ENCODE results near the gene CCDC33. TPM values are rescaled to one million over a fixed set of nuclear protein-coding genes. Genes with fewer than 3 reads are reported as not detected.

The CCDC33 gene
- total and polyA plus RNA-seq, 2 experiments from 2014 or later: 2.6 to 2.8 TPM

DNA sequence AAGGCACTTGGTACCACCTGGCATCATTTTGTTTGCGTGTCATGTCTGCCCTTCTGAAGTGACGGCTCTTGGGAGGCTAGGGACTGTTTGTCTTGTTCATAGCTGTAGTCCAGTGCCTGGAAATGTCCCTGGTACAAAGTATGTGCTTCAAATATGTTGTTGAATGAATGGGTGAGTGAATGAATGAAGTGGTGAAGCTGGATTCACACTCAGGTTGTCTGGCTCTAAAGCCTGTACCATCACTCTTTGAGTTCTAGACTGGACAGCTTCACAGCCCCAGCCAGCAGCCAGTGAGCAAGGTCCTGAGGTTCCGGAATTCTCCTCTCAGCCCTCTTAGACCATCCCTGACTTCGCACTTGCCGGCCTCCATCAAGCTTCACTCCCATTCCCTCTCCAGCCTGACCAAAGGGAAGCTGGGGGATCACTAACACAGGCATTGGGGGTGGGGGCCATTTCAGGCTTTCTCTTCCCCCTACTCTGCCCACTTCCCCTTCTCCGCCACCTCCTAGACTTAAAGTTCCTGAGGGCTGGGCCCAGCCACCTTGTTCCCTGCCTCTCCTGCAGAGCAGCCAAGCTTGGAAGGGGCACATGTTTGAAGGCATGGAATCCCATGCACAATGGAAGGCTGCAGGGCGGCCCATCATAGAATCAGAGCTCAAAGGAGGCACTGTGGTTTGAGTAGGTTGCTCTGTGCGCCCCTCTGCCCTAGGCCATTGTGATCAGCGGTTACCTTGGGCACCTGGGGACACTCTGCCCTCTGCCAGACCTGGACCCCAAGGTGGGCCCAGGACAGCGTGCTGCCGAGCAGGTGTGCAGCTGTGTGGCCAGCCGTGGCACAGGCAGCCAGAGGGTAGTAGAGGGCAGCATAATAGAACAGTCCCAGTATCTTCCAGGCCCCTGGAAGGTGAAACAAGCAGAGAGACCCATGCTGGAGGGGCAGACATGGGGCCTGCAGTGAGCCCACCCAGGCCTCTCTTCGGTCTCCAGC lies 41.3 kb upstream of the CCDC33 start:
- no peak overlapping the region for H3K4me3 ChIP-seq
- H3K27ac ChIP-seq (ENCODE audit: low read depth): no peak overlapping the region
- no peak overlapping the region for H3K27ac Mint-ChIP-seq

More for the DNA sequence above, 41.3 kb upstream of the CCDC33 start:
- Histone ChIP-seq H3K27me3 (ENCODE audit: insufficient read depth) (no peaks in the 10 kb centered on the region), H3K9me2 (ENCODE audit: insufficient read depth) (no peaks in the 10 kb centered on the region), H3K4me2 (no peak overlapping the region), H4K20me1 (replicated peaks; ENCODE audit: insufficient read depth) (no peaks in the 10 kb centered on the region), H2AFZ (no peak overlapping the region), H3K79me2 (replicated peaks; ENCODE audit: insufficient read depth) (no peaks in the 10 kb centered on the region), H3K4me1 (ENCODE audit: insufficient read depth) (no peaks in the 10 kb centered on the region), H3K36me3 (ENCODE audit: insufficient read depth) (no peaks in the 10 kb centered on the region; the same call in 1 of the 2 replicates), H3F3A (replicated peaks; ENCODE audit: low read depth) (no peaks in the 10 kb centered on the region)
- Mint-ChIP-seq H3K4me3 (no peak overlapping the region), H3K4me1 (peaks cover 8% of the 10 kb centered on the region), H3K36me3 (ENCODE audit: low read depth) (no peaks in the 10 kb centered on the region; the same call in 2 of the 3 replicates), H3K27me3 (ENCODE audit: insufficient read depth, low read depth, poor library complexity) (peaks cover 16% of the 10 kb centered on the region), H3K9me3 (no peaks in the 10 kb centered on the region)
- TF ChIP-seq EZH2phosphoT487 (IDR thresholded peaks at IDR 0.05; ENCODE audit: unreplicated experiment) (no peak), STAT1 (IDR thresholded peaks at IDR 0.05; ENCODE audit: unreplicated experiment) (no peak), ZNF331 (CRISPR knock-in tag; IDR thresholded peaks at IDR 0.05; ENCODE audit: low read depth) (no peak), CREB1 (CRISPR knock-in tag; IDR thresholded peaks at IDR 0.05; ENCODE audit: low read depth) (no peak), ZNF114 (CRISPR knock-in tag; IDR thresholded peaks at IDR 0.05) (no peak), EZH2 (IDR thresholded peaks at IDR 0.05; ENCODE audit: low read depth, unreplicated experiment) (no peak), POLR2AphosphoS5 (IDR thresholded peaks at IDR 0.05; ENCODE audit: low read depth) (no peak), NANOG (IDR thresholded peaks at IDR 0.05; ENCODE audit: borderline replicate concordance) (no peak), JUNB (IDR thresholded peaks at IDR 0.05; ENCODE audit: unreplicated experiment) (no peak)
- TF ChIP-seq, protein P1, sequence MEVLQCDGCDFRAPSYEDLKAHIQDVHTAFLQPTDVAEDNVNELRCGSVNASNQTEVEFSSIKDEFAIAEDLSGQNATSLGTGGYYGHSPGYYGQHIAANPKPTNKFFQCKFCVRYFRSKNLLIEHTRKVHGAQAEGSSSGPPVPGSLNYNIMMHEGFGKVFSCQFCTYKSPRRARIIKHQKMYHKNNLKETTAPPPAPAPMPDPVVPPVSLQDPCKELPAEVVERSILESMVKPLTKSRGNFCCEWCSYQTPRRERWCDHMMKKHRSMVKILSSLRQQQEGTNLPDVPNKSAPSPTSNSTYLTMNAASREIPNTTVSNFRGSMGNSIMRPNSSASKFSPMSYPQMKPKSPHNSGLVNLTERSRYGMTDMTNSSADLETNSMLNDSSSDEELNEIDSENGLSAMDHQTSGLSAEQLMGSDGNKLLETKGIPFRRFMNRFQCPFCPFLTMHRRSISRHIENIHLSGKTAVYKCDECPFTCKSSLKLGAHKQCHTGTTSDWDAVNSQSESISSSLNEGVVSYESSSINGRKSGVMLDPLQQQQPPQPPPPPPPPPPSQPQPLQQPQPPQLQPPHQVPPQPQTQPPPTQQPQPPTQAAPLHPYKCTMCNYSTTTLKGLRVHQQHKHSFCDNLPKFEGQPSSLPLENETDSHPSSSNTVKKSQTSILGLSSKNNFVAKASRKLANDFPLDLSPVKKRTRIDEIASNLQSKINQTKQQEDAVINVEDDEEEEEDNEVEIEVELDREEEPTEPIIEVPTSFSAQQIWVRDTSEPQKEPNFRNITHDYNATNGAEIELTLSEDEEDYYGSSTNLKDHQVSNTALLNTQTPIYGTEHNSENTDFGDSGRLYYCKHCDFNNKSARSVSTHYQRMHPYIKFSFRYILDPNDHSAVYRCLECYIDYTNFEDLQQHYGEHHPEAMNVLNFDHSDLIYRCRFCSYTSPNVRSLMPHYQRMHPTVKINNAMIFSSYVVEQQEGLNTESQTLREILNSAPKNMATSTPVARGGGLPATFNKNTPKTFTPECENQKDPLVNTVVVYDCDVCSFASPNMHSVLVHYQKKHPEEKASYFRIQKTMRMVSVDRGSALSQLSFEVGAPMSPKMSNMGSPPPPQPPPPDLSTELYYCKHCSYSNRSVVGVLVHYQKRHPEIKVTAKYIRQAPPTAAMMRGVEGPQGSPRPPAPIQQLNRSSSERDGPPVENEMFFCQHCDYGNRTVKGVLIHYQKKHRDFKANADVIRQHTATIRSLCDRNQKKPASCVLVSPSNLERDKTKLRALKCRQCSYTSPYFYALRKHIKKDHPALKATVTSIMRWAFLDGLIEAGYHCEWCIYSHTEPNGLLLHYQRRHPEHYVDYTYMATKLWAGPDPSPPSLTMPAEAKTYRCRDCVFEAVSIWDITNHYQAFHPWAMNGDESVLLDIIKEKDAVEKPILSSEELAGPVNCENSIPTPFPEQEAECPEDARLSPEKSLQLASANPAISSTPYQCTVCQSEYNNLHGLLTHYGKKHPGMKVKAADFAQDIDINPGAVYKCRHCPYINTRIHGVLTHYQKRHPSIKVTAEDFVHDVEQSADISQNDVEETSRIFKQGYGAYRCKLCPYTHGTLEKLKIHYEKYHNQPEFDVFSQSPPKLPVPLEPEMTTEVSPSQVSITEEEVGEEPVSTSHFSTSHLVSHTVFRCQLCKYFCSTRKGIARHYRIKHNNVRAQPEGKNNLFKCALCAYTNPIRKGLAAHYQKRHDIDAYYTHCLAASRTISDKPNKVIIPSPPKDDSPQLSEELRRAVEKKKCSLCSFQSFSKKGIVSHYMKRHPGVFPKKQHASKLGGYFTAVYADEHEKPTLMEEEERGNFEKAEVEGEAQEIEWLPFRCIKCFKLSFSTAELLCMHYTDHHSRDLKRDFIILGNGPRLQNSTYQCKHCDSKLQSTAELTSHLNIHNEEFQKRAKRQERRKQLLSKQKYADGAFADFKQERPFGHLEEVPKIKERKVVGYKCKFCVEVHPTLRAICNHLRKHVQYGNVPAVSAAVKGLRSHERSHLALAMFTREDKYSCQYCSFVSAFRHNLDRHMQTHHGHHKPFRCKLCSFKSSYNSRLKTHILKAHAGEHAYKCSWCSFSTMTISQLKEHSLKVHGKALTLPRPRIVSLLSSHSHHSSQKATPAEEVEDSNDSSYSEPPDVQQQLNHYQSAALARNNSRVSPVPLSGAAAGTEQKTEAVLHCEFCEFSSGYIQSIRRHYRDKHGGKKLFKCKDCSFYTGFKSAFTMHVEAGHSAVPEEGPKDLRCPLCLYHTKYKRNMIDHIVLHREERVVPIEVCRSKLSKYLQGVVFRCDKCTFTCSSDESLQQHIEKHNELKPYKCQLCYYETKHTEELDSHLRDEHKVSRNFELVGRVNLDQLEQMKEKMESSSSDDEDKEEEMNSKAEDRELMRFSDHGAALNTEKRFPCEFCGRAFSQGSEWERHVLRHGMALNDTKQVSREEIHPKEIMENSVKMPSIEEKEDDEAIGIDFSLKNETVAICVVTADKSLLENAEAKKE (CRISPR knock-in tag; IDR thresholded peaks at IDR 0.05): no peak
- TF ChIP-seq, protein P2, sequence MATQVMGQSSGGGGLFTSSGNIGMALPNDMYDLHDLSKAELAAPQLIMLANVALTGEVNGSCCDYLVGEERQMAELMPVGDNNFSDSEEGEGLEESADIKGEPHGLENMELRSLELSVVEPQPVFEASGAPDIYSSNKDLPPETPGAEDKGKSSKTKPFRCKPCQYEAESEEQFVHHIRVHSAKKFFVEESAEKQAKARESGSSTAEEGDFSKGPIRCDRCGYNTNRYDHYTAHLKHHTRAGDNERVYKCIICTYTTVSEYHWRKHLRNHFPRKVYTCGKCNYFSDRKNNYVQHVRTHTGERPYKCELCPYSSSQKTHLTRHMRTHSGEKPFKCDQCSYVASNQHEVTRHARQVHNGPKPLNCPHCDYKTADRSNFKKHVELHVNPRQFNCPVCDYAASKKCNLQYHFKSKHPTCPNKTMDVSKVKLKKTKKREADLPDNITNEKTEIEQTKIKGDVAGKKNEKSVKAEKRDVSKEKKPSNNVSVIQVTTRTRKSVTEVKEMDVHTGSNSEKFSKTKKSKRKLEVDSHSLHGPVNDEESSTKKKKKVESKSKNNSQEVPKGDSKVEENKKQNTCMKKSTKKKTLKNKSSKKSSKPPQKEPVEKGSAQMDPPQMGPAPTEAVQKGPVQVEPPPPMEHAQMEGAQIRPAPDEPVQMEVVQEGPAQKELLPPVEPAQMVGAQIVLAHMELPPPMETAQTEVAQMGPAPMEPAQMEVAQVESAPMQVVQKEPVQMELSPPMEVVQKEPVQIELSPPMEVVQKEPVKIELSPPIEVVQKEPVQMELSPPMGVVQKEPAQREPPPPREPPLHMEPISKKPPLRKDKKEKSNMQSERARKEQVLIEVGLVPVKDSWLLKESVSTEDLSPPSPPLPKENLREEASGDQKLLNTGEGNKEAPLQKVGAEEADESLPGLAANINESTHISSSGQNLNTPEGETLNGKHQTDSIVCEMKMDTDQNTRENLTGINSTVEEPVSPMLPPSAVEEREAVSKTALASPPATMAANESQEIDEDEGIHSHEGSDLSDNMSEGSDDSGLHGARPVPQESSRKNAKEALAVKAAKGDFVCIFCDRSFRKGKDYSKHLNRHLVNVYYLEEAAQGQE (IDR thresholded peaks at IDR 0.05; ENCODE audit: unreplicated experiment): no peak
- TF ChIP-seq, protein P3, sequence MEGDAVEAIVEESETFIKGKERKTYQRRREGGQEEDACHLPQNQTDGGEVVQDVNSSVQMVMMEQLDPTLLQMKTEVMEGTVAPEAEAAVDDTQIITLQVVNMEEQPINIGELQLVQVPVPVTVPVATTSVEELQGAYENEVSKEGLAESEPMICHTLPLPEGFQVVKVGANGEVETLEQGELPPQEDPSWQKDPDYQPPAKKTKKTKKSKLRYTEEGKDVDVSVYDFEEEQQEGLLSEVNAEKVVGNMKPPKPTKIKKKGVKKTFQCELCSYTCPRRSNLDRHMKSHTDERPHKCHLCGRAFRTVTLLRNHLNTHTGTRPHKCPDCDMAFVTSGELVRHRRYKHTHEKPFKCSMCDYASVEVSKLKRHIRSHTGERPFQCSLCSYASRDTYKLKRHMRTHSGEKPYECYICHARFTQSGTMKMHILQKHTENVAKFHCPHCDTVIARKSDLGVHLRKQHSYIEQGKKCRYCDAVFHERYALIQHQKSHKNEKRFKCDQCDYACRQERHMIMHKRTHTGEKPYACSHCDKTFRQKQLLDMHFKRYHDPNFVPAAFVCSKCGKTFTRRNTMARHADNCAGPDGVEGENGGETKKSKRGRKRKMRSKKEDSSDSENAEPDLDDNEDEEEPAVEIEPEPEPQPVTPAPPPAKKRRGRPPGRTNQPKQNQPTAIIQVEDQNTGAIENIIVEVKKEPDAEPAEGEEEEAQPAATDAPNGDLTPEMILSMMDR (conservative IDR thresholded peaks at IDR 0.05; ENCODE audit: low read depth in 2 of 2): no peak
- TF ChIP-seq, protein P4, sequence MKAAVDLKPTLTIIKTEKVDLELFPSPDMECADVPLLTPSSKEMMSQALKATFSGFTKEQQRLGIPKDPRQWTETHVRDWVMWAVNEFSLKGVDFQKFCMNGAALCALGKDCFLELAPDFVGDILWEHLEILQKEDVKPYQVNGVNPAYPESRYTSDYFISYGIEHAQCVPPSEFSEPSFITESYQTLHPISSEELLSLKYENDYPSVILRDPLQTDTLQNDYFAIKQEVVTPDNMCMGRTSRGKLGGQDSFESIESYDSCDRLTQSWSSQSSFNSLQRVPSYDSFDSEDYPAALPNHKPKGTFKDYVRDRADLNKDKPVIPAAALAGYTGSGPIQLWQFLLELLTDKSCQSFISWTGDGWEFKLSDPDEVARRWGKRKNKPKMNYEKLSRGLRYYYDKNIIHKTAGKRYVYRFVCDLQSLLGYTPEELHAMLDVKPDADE (IDR thresholded peaks at IDR 0.05): no peak
- DNase-seq (ENCODE audit: low spot score): no peak
- ATAC-seq: no peak

Data from GM23338 (cell line).